CD4-positive, alpha-beta T cell treated with Interleukin-6 at 100 ng/mL for 8 hours (primary cell): ENCODE measurements around the gene SLC16A3.

Experiments
- DNase-seq: peaks from one replicate; pipeline ENCODE4 v3.0.0-alpha.2; 2020; ENCODE audit warnings: mixed read lengths, low spot score

The SLC16A3 gene

DNA sequence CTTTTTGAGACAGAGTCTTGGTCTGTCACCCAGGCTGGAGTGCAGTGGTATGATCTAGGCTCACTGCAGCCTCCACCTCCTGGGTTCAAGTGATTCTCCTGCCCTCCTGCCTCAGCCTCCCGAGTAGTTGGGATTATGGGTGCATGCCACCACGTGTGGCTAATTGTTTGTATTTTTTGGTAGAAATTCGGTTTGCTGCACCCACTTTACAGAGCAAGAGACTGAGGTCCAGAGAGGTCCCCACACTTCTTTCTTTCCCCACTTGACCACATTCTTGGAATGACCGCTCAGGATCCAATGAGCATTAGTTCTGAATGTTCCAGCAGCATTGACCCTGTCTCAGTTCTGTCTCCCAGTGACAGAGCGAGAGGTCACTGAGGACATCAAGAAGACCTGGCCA is 5.3 kb upstream of the SLC16A3 start:
- DNase-seq, result no peak

DNA sequence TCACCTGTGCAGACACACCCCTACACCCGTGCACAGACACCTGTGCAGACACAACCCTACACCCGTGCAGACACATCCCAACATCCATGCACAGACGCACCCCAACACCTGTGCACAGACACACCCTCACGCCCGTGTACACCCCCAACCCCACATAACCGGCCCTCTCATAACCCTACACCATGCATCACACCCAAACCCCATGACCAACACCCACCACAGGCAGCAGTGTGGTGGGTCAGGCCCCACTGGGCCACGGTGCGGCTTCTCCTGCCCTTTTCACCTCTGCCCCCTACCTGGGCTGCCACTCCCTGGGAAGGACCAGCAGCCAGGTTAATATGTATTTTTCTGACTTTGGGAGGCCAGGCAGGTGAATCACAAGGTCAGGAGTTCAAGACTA is 4.2 kb upstream of the SLC16A3 start:
- no peak for DNase-seq

DNA sequence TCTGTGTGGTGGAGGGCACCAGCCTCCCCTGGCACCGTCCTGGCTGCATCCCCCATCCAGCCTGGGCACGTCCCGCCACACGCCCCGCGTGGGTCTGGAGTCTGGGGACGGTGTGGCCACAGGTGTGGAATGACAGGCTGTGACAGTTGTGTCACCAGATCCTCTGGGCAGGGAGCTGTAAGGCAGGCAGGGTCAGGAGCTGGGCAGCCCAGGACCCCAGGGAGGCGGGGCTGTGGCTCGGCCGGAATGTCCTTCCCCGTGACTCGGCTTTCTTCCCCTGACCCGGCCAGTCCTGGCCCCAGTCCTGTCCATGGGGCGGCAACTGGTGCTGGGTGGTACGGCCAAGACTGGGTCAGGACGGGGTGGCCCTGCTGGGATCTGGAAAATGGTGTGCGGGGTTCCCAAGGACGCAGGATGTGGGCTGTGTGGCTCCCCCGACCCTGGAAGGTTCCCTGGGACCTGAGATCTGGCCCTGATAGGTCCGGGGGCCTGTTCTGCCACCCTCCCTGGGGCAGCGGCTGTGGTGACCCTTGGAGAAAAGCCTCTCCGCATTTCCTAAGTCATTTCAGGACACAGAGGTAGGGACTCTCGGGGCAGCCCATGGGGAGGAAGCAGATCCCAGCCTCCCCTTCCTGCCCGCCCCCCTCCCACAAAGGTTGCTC is 3.3 kb upstream of the SLC16A3 start:
- DNase-seq, result no peak

DNA sequence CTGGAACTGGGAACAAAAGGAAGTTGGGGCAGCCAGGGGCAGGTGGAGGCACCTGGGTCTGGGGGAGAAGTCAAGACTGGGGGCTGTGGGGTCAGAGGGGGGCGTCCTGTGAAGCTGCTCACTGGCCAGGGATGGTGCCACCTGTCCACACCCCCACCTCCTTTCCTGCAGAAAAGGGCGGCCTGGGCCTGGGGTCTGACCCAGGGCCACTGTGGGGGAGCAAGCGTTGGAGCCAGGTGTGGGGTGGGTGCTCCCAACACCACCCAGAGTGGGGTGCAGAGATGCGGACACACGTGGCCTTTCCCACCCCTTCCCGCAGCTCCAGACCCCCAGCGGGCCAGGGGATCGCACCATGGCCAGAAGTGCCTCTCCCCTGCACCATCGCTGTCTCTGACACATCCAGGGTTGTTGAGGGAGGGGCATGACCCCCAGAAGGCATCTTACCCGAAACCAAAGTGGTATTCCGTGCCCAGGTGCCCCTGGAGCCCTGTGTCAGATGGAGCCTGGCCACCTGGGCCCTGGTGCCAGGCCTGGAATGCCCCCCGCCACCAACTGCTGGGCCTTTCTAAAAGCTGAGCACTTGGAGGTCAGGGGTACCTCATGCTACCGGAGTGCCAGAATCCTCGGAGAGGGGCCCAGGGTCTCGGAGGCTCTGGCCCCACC is 2.6 kb upstream of the SLC16A3 start:
- no peak for DNase-seq

DNA sequence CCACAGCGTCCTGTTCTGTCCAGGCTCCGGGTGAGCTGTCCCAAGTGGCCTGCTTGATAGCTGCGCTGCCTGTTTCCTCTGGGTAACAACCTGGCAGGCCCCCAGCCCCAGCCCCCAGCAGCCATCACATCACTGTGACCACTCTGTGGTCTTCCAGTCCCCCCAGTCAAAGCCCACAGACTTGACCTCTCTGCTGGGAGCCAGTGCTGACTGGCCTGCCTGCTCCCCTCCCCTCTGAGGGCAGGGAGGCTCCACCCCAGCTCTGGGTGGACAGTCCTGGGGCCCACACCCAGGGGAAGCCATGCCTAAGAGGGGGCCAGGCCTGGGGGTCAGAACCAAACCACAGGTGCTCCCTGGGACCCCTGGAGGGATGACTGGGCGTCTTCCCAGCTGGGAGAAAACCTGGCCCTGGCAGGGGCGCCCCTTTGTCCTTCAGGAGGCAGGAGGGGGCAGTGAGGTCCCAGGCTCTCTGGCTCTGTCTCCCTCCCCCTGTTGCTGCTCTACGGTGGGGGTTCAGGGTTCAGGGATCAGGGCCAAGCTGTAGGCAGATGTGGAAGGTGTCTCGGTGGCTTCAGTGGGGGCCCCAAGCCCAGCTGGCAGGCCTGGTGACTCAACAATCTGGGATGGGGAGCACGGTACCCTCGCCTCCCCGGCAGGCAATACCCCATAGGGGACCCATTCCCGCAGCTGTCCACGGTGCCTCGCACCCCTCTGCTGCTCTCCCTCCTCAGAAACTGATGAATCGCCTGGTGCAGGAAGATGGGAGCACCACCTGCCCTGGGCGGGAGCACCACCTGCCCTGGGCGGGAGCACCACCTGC is 1.8 kb upstream of the SLC16A3 start:
- no peak for DNase-seq

DNA sequence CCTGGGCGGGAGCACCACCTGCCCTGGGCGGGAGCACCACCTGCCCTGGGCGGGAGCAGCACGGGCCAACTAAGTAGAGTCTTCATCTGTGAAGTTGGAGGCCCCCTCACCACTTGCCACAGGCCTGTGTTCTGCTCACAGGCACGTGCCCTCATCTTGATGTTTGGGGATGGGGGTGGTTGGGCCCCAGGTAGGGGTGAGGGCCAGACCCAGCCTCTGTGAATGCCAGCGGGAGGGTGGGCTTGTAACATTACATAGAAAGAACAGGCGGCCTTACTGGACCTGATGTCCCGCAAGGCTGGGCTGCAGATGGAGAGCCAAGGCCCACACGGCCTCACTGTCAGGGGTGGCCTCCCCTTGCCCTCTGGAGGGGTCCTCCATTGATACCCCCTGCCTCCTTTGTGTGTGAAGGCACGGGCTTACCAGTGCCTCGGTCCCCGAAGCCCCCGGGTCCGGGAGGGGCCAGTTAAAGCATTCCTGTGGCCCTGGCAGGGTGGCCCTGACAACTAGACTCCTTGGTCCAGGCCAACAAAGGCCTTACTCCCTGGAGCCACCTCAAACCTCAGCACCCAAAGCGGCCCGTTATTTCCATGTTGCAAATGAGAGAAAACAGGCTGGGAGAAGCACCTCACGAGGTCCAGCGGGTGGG is 1.1 kb upstream of the SLC16A3 start:
- DNase-seq, result no peak

DNA sequence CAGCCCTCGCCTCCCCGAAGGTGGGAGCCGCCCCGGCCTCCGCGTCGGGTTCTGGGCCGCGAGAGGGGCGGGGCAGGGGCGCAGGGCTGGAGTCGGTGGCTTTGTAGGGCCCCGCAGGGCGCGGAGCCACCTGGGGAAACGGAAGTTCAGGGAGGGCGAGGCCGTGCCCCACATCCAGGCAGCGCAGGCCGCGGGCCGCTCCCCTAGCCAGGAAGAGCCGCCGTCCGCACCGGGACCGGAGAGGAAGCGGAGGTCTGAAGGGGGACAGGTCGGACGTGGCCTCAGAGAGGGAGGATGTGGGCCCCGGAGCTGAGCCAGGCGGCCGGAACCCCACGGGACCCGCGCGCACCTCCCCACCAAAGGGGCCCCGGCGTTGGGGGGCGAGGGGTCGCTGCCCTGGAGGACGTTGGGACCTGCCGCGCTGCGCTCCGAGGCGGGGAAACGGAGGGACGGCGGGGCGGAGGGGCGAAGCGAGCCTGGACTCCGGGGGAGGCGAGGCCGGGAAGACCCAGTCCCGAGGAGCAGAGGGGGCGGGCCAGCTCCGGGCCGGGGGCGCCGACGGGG is 482 bp upstream of the SLC16A3 start:
- DNase-seq, result peak; percentile 64

DNA sequence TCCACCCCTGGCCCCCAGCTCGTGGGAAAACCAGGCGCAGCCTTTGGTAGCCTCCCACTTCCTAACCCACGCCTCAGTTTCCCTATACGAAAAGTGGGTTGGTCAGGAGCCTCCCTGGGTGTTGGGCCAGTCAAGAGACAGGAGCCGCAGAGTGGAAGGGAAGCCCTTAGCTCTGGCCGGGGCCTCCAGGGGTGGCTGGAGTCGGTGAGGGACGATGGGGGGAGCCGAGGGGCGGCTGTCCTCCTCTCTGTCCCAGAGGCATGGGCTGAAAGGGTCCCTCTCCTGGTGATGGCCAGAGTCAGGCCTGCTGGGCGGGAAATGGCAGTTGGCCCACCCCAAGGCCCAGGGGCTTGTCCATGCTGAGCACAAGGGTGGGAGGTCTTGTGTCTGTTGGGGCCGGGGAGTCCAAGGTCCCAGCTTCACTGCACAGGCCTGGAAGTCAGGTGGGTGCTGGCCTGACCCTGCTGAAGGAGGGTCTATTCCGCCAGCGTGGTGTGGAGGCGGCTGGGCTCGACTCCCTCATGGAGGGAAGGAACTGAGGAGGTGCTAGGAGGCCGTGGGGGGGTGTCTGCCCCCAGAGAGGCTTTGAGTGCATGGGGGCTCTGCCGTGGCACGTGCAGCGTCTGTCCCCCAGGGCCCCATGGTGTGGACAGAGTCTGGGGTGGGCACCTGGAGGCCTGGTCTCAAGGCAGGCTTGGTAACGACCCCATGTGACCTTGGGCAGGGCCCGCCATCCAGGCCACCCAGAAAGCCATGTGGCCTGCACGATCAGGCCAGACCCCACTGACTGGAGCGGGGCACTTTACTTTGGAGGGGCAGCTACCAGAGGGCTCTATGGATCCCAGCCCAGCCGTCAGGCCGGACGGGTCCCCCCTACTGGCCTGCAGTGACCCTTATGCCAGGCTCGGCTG is 1.1 kb downstream of the SLC16A3 start:
- DNase-seq, result no peak

DNA sequence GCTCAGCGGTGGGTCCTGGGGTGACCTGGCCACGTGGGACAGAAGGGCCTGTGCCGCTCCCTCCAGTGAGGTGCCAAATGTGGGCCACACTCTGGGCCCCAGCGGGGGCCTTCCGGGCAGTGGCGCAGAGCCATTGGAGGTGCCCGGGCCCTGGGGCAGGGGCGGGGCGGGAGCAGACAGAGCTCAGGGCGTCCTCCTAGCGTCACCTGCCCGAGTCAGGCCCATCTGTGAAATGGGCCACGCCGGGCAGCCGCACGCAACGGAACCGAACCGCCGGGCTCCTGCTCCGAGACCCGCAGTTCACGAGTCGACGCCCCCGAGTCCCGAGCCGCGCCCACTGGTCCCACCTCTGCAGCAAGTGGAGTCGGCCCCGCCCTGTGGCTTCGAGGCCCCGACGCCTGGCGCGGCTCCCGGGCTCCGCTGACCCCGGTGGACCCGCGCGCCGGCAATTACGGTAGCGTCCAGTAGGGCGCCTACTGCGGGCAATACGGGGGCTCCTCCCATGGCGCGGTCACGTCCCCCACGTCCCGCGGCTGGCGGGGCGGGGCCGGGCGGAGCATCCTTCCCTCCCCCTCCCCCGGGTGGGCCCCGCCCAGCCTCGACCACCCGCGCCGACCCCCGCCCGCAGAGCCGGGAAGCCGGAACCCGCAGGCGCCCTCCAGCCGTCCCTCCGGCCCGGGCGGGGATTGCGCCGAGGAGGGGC is 1.9 kb downstream of the SLC16A3 start:
- peak; percentile 39 for DNase-seq

DNA sequence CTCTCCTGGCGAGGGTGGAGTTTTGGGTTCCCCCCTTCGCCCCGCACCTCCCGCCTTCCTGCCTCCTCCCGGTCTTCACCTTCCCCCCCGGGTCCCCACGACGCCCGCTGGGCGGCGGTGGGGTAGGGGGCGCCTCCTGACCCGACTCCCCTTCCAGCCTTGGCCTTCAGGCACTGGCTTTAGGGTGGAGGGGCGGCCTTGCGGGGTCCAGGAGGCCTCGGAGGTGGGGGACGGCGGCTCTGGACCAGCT is 2.4 kb downstream of the SLC16A3 start:
- DNase-seq, result no peak

DNA sequence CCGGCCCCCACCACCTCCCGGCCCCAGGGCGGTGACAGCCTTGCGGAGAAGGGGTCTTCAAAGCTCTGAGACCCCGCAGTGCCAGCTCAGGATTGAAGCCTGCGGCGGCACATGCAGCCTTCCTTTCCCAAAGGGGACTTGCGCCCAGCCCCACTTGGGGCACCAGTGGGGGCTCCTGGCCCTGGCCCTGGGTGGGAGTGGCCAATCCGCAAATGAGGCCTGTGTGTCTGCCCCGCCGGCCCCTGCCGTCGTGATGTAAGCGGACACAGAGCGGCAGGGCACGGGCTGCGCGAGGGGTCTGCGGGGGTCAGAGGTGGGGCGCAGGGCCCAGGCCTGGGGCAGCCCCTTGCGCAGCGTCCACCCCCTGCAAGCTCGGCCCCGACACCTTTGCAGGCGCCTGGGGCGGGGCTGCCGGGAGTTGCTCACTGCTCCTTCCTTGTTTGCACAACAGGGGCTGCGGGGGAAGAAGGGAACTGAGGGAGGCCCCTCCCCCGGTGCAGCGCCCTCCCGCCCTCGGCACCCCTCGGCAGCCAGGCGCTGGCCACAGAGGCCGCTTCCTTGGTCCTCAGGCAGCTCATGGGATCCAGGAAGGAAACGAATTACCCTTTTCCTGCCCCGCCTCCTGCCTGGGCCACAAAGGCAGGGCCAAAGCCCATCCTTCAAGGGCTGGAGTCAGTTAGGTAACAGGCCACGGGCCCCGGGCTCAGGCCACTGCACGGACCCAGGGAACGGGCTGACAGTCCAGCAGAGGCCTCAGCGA is 2.9 kb downstream of the SLC16A3 start:
- no peak for DNase-seq

DNA sequence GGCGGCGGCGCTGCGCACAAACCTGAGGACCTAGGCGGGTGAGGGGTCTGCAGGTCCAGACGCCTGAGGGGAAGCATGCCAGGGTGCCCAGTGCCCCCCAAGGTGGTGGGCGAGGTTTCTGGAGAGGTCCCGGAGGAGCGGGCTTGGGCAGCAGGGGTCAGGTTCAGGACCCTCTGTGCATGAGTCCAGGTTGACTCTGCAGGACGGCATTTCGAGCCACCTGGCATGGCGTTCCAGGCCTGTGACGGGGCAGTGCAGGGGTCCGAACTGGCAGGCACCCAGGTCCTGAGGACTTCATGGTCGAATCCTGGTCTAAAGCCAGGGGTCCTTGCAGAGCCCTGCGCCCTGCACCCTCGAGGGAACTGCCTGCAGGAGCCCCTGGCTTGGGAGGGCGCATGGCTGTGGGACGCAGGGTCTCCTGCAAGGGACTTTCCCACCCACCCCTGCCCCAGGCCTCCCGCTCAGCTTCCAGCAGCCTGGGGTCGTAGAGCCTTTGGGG is 3.5 kb downstream of the SLC16A3 start:
- DNase-seq, result no peak

DNA sequence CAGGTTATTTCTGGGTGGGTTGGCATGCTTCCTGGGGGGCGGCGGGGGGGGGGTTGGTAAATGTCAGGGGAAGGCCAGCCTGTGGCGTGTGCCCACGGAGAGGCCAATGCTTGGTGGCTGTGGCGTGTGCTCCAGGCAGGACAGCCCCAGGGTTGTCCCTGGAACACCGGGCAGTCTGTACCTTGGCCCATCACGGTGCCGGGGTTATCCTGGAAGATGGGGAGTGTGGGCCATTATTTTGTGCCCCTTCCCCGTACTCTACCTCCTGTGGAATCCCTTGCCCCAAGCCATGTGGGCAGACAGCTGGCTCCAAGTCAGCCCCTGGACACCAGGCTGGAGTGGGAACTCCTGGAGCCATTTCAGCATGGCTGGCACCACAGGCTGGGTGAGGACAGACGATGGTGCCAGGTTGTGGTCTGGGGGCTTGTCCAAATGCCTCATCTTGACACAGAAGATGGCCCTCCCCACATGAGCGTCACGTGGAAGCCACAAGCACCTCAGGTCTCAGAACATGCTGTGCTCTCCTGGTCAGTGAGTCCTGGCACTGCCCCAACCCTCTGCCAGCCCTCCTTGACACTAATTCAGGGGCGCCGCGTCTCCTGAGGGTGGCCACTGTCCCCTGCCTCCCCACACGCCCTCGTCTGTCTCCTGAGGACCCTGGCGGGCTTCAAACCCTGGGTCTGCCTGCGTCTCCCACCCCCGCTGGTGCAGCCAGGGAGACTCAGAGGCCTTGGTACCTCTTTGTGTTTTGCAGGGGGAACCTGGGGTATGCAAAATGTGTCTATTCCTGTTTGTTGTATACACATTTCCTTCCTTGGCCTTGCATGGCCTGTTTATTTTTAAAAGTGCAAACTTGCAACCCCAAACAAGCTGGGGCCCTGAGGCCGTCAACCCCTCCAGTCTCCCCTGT is 4.3 kb downstream of the SLC16A3 start:
- no peak for DNase-seq

DNA sequence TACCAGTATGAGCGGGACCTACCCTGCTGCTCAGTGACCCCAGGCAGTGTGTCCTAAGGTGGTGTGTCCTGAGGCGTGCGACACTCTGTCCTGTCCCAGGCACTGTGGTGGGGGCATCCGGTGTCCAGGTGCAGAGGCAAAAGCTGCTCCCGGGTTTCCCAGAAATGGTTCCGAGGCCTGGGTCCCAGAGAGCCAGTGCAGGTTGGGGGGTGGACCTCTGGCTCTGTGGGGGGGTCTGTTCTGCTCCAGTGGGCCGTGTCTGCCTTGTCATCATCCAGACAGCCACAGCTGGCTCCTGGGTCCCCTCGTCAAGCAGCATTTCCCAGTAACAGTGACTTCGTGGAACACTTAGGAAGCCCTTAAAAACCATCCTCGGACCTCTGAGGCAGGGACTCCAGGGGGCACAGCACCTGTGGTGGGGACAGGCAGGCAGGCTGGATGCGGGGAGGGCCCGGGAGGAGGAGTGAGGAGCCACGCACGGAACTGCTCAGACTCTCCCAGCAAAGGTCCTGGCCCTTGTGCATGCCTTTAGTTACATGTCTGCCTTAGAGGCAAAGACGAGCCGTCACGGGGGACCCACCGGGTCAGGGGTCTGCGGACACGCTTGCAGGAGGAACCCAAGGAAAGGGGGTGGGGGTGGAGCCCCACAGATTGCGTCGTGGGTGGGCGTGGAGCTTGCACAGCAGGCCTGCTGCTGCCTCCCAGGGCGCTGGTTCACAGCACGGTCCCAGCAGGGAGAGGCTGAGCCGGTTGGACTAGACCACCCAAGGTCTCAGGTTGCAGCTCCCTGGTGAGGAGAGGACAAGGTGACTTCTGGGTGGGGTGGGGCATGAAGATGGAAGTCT is 5.6 kb downstream of the SLC16A3 start:
- DNase-seq, result no peak

DNA sequence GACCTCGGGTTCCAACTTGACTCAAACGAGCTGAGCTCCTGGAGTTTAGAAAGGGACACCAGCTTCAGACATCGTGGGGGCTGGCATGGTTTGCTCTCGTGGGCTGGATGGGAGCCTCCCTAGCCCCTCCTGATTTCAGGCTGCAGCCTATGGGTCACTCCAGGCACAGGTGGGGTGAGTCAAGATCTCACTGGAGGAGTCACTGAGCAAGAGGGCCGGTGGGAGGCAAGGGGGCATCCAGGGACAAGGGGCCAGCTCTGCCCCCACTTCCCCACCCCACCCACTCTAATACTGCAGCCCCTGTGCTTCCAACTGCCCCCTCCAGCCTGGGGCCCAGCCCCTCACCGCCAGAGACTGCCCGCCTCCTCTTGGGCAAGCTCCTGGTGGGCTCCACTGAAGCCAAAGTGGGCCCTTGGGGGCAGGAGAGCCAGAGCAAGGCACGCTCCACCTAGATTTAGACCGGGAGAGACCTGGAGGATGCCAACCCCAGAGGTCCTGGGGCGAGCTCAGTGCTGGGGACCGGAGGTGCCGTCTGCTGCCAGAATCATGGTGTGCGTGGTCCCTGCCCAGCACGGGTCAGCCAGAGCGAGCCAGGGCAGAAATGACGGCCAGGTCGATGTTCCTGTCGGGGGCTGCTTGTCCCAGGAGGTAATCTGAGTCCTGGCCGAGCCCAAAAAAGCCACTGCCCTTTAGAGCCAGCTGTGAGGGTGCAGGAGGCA is 6.4 kb downstream of the SLC16A3 start:
- no peak for DNase-seq

DNA sequence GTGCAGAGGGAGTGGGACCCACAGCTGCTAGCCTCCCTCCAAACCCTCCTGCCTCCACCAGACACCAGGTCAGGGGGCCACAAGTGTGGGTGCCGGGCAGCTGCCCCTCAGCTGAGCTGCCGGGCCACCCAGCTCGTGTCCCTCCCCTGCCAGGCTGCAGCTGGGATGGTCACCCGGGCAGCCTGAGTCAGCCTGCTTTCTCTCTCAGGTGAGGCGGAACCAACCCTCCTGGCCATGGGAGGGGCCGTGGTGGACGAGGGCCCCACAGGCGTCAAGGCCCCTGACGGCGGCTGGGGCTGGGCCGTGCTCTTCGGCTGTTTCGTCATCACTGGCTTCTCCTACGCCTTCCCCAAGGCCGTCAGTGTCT is 6.9 kb downstream of the SLC16A3 start:
- DNase-seq, result no peak
